ENCODE results near the gene CTDSP1.

Gene CTDSP1

GRCh38 chr2:218399391-218400166 lies at the start of gene CTDSP1:
TSS of gene CTDSP1 (plus strand) at chr2:218399868. CDS start at chr2:218400091, 223 bp downstream.
- peak; percentile 11 to 49 for DNase-seq

- no peak for DNase-seq
These were observed 45.6 kb upstream of the CTDSP1 start for GRCh38 chr2:218354045-218354444.

GRCh38 chr2:218354850-218355443 lies 44.7 kb upstream of the CTDSP1 start:
- DNase-seq: no peak

- no peak for DNase-seq
These were observed 42.2 kb upstream of the CTDSP1 start for GRCh38 chr2:218357236-218358177.

GRCh38 chr2:218360453-218360852 lies 39.2 kb upstream of the CTDSP1 start:
- no peak for DNase-seq

- no peak for DNase-seq
These were observed 37.1 kb upstream of the CTDSP1 start for GRCh38 chr2:218362606-218363005.

- no peak for DNase-seq
These were observed 35.9 kb upstream of the CTDSP1 start for GRCh38 chr2:218363736-218364135.

- no peak for DNase-seq
These were observed 35.5 kb upstream of the CTDSP1 start for GRCh38 chr2:218364196-218364595.

- no peak for DNase-seq
These were observed 32.9 kb upstream of the CTDSP1 start for GRCh38 chr2:218366621-218367414.

GRCh38 chr2:218367415-218368149 lies 32.1 kb upstream of the CTDSP1 start:
- no peak for DNase-seq

GRCh38 chr2:218368150-218368528 lies 31.5 kb upstream of the CTDSP1 start:
- no peak for DNase-seq

- DNase-seq: no peak
These were observed 31.0 kb upstream of the CTDSP1 start for GRCh38 chr2:218368621-218369153.

GRCh38 chr2:218369330-218369729 lies 30.3 kb upstream of the CTDSP1 start:
- no peak for DNase-seq

GRCh38 chr2:218370410-218371063 lies 29.1 kb upstream of the CTDSP1 start:
- no peak for DNase-seq

- no peak for DNase-seq
These were observed 27.7 kb upstream of the CTDSP1 start for GRCh38 chr2:218371983-218372350.

GRCh38 chr2:218374795-218375194 lies 24.9 kb upstream of the CTDSP1 start:
- DNase-seq: no peak

GRCh38 chr2:218375212-218375611 lies 24.5 kb upstream of the CTDSP1 start:
- DNase-seq: no peak

- no peak for DNase-seq
These were observed 21.6 kb upstream of the CTDSP1 start for GRCh38 chr2:218378053-218378452.

- DNase-seq: no peak
These were observed 17.7 kb upstream of the CTDSP1 start, which contains the start of gene SLC11A1 for GRCh38 chr2:218381916-218382366. TSS of gene SLC11A1 (plus strand) at chr2:218382273. CDS start at chr2:218382369, 96 bp downstream.

- DNase-seq: no peak
These were observed 16.9 kb upstream of the CTDSP1 start for GRCh38 chr2:218382785-218383184.
